Testis (tissue), 3 donors: ENCODE results near the gene MXD4. TPM values are rescaled to one million over a fixed set of nuclear protein-coding genes. Genes with fewer than 3 reads are reported as not detected.

Experiments
- DNase-seq: peaks from one replicate; pipeline ENCODE4 v3.0.0-alpha.2; 2019
- H3K27ac ChIP-seq, 2 donors: fragments of 200-600 bp; sonication (generic); one replicate each; pipeline ENCODE4 v1.5.1; 2019
- H3K27me3 ChIP-seq: fragments of 200-600 bp; sonication (generic); one replicate; pipeline ENCODE4 v1.5.1; 2019
- H3K36me3 ChIP-seq: fragments of 200-600 bp; sonication (generic); one replicate; pipeline ENCODE4 v1.5.1; 2017; ENCODE audit warnings: low read depth; ENCODE audit errors: missing control alignments
- H3K4me1 ChIP-seq: fragments of 200-600 bp; sonication (generic); one replicate; pipeline ENCODE4 v1.5.1; 2019
- H3K4me3 ChIP-seq, 2 donors: fragments of 200-600 bp; sonication (generic); one replicate each; pipeline ENCODE4 v1.5.1; 2017 to 2019
- H3K9me3 ChIP-seq: fragments of 200-600 bp; sonication (generic); one replicate; pipeline ENCODE4 v1.5.1; 2017
- CTCF ChIP-seq, 3 experiments: fragments of 450-650 bp in 2 of 3; fragments of 200-600 bp in 1 of 3; sonication (generic) in 1 of 3; IDR thresholded peaks; one replicate each; pipeline ENCODE4 v1.5.1; 2016 to 2019; ENCODE audit warnings: antibody characterized with exemption in 3 of 3, mild to moderate bottlenecking in 2 of 3, moderate library complexity in 1 of 3
- POLR2A ChIP-seq: fragments of 450-650 bp; IDR thresholded peaks from one replicate; pipeline ENCODE4 v1.6.1; 2017; ENCODE audit warnings: antibody characterized with exemption, mild to moderate bottlenecking, moderate library complexity
- WGBS, 2 donors: methylation state at CpG; one replicate each; pipeline ENCODE4 v1.1.5; 2018; 5-methylcytosine and 5-hydroxymethylcytosine counted together
- intact Hi-C: fragments of 100-400 bp; cut with DNase I; formaldehyde crosslinking; loops from one replicate; pipeline ENCODE4 v1.15.1; 2023; ENCODE audit warnings: low total_unique reads
- polyA plus RNA-seq: library from polyadenylated mRNA; stranded (reverse); fragments of 350-450 nt; fragmentation: Illumina TruSeq; extraction: RNeasy Lipid Tissue Mini Kit (QIAGEN cat#74804); gene quantifications from one replicate; pipeline ENCODE4 v1.2.3, GENCODE V29; 2014; ENCODE audit warnings: low read depth, low replicate concordance; ENCODE audit not compliant: insufficient read depth
- total RNA-seq, 2 donors: library from RNA; depleted of rRNA; stranded (reverse); fragments of >200 nt; gene quantifications; one replicate each; pipeline ENCODE4 v1.2.3, GENCODE V29; 2016

MXD4 gene
- total and polyA plus RNA-seq, 3 donors from 2014 or later, result 51.6 to 76.4 (median 73.8) TPM

GRCh38 chr4:2248821-2249261 is 13.1 kb downstream of the MXD4 start:
- peaks cover 13% of the 10 kb centered on the region for H3K4me1 ChIP-seq
- H3K36me3 ChIP-seq, result no peaks in the 10 kb centered on the region

GRCh38 chr4:2248044-2248780 is 13.7 kb downstream of the MXD4 start:
- Histone ChIP-seq H3K4me1 (peaks cover 20% of the 10 kb centered on the region), H3K4me3 (no peak overlapping the region), H3K27ac (no peak overlapping the region), H3K9me3 (no peaks in the 10 kb centered on the region), H3K27me3 (no peaks in the 10 kb centered on the region), H3K36me3 (no peaks in the 10 kb centered on the region)
- DNase-seq, result no peak
- TF ChIP-seq CTCF (IDR thresholded peaks at IDR 0.05), result no peak
- TF ChIP-seq POLR2A, result no peak
- WGBS, 2 donors, result 81% methylated on average over 15 to 21 of the region's 21 CpGs
- intact Hi-C loops, result no loop called here

More at GRCh38 chr4:2248821-2249261, 13.1 kb downstream of the MXD4 start:
- intact Hi-C loops, result no loop called here
- H3K27me3 ChIP-seq, result no peaks in the 10 kb centered on the region
- DNase-seq, result peak; percentile 13
- WGBS, 2 donors, result 74 to 77% methylated on average over 7 to 10 of the region's 10 CpGs
- H3K9me3 ChIP-seq, result no peaks in the 10 kb centered on the region
- no peak overlapping the region for H3K27ac ChIP-seq
- no peak overlapping the region for H3K4me3 ChIP-seq
- TF ChIP-seq POLR2A (no peak), CTCF (IDR thresholded peaks at IDR 0.05) (no peak)

- intact Hi-C loops, result no loop called here
- WGBS, 2 donors, result 77 to 88% methylated on average over 10 to 42 of the region's 42 CpGs
- H3K27me3 ChIP-seq, result no peaks in the 10 kb centered on the region
- H3K4me3 ChIP-seq, result no peak overlapping the region
- TF ChIP-seq CTCF (IDR thresholded peaks at IDR 0.05), result no peak
- TF ChIP-seq POLR2A, result no peak
- H3K27ac ChIP-seq, result no peak overlapping the region
- H3K4me1 ChIP-seq, result peaks cover 21% of the 10 kb centered on the region
- DNase-seq, result peak; percentile 12
- no peaks in the 10 kb centered on the region for H3K36me3 ChIP-seq
- H3K9me3 ChIP-seq, result no peaks in the 10 kb centered on the region
Observed at GRCh38 chr4:2247128-2248043, 14.5 kb downstream of the MXD4 start.

DNA sequence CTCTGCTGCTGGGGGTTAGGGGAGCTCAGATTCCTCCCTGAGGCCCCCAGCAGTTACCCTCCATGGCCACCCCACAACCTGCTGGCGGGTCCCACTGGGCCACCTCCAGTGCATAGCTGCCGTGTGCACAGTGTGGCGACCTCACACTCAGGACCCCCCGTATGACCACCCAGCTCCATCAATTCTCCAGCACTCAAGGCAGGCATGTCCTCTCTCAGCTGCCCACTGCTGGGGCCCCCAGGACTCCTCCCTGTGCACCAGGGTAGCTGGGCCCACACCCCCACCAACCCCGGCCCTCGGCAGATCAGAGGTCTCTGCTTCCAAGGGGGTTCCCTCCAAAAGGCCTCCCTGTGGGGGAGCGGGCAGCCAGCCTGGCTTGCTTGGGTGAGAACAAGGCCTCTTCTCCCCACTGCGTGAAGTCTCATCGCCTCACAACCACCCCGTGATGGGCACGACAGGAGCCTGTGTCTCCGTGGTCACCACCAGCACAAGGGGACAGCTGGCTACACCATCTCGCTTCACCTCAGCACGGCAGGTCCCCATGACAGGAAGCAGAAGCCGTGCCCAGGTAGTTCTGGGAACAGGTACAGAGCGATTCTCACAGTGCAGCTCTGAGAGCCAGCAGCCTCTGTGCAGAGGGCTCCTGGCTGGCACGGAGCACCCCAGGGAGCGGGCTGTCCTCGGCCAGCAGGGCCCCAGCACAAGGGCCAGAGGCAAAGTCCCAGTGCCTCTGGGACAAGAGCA is 15.4 kb downstream of the MXD4 start:
- TF ChIP-seq POLR2A (no peak), CTCF (IDR thresholded peaks at IDR 0.05) (no peak)
- no peaks in the 10 kb centered on the region for H3K9me3 ChIP-seq
- H3K27me3 ChIP-seq, result no peaks in the 10 kb centered on the region
- no peak overlapping the region for H3K27ac ChIP-seq
- peak; percentile 11 for DNase-seq
- peaks cover 21% of the 10 kb centered on the region for H3K4me1 ChIP-seq
- WGBS, 2 donors, result 91 to 96% methylated on average over 14 to 19 of the region's 19 CpGs
- intact Hi-C loops, result no loop called here
- no peaks in the 10 kb centered on the region for H3K36me3 ChIP-seq
- H3K4me3 ChIP-seq, result no peak overlapping the region
